HG02943 (cell line): ENCODE results near the gene OSBP2.

Experiments
- ATAC-seq: cut with Tn5 transposase; IDR thresholded peaks from one replicate; pipeline ENCODE4 v1.9.1; 2021; ENCODE audit warnings: mild to moderate bottlenecking, low read depth, moderate library complexity; ENCODE audit not compliant: unreplicated experiment

The OSBP2 gene

GRCh38 chr22:30948930-30949342, 254.3 kb downstream of the OSBP2 start:
- ATAC-seq = no peak

DNA sequence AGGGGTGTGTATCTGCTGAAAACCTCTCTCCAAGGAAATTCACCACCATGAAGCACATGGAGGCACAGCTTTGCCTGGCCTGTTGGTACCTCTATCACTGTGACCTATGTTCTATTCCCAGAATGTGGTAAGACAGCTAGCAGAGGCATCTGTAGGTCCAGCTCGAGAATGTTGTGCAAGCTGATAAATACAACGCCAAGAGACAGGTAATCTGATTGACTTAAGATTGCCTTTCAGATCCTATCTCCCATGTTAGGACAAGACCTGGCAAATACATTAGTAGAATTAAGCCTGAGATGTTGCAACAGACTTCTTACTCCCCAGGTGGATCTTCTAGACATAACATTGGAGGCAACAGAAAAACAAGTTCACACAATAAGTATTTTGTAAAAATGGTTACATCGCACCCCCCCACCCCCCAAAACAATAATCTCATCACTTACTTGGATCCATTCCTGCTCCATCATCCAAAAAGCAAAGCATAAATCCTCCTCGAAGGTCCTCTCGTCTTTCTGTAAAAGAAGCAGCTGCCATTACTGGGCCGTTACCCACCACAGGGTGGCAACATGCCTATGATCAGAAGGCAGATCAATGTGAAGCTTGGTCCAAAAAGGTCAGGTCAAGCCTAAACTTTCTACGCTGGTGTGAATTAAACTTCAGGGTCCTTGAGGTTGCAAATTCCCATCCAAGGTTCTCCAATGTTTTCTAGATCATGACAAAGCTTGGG, 255.4 kb downstream of the OSBP2 start:
- ATAC-seq = no peak

GRCh38 chr22:30953206-30953605, 258.5 kb downstream of the OSBP2 start:
- no peak for ATAC-seq

- ATAC-seq = no peak
These were observed 260.5 kb downstream of the OSBP2 start for GRCh38 chr22:30955153-30955552.
